A673 (cell line): Measurements from ENCODE around the gene VWA5A.

Experiments used
- EZH2 ChIP-seq: fragments of 200-600 bp; sonication (generic); IDR thresholded peaks from 2 replicates; pipeline ENCODE4 v1.6.1; 2017; ENCODE audit warnings: borderline replicate concordance, low read depth, mild to moderate bottlenecking, mixed read lengths, antibody characterized with exemption, low read length; ENCODE audit not compliant: poor library complexity, severe bottlenecking
- TF ChIP-seq, protein P1 (sequence below): fragments of 300-800, 200-600 bp; sonication (generic); conservative IDR thresholded peaks from 2 replicates; pipeline ENCODE4 v1.5.1; 2017; ENCODE audit warnings: low read depth, mild to moderate bottlenecking, antibody characterized with exemption, low read length, moderate library complexity, mixed read lengths

DNA sequence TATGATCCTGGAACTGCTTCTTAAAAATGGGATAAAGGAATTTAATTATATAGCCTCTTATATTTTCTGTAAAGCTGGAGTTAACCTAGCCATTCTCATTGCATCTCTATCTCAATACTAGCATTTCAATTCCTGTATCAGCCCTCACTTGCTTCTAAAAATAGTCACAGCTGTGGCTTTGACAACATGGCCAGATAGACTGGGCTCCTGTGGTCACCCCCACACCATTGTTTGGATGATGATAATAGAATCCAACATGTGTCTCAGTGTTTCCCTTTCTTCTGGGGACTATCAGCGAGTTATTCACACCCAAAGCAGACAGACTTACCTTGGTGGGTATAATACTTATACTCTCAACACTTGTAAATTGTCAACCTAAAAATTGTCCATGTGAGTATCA is 6.9 kb downstream of the VWA5A start:
- TF ChIP-seq, protein P1, sequence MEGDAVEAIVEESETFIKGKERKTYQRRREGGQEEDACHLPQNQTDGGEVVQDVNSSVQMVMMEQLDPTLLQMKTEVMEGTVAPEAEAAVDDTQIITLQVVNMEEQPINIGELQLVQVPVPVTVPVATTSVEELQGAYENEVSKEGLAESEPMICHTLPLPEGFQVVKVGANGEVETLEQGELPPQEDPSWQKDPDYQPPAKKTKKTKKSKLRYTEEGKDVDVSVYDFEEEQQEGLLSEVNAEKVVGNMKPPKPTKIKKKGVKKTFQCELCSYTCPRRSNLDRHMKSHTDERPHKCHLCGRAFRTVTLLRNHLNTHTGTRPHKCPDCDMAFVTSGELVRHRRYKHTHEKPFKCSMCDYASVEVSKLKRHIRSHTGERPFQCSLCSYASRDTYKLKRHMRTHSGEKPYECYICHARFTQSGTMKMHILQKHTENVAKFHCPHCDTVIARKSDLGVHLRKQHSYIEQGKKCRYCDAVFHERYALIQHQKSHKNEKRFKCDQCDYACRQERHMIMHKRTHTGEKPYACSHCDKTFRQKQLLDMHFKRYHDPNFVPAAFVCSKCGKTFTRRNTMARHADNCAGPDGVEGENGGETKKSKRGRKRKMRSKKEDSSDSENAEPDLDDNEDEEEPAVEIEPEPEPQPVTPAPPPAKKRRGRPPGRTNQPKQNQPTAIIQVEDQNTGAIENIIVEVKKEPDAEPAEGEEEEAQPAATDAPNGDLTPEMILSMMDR: no peak
- TF ChIP-seq EZH2: no peak
